GM19240 (cell line): ENCODE data around the gene ZNF488.

ENCODE experiments used
- DNase-seq: peaks from one replicate; pipeline ENCODE4 v3.0.0; 2011; ENCODE audit warnings: low spot score; ENCODE audit not compliant: insufficient read length

ZNF488 gene

DNA sequence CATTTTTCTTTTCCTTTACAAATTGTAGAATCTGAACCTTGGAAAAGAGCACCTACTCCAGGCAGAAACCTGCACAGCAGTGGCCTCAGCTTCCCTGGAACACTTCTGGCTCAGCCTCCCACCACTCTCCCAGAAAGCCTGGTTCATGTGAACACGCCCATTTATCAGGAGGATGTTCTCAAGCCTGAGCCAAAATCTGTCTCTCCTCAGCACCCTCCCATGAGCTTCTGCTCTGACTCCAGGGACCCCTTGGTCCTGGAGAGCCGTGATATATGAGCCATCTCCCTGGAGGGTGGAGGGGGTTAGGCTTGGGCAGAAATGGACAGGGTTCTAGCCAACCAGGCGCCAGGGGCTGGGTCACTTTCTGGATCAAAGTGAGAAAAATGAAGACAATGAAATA lies 51.7 kb downstream of the ZNF488 start:
- DNase-seq: no peak

DNA sequence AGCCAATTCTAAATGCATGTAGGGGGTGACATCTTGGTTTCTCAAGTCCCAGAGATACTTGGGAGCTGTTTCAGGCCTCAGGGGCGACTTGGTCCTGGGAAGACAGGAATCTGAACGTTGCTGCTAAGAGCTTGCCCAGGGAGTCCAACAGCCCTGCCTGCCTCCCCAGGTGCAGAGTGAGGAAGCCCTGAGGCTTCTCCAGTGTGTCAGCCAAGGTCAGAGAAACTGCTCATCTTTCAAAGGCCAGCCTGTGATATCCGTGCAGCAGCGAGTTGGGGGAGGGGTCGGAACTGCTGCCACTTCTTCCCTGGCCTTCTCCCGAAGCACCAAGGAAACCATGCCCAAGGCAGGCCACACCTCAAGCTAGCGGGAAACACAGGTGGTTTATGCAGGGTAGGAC lies 52.1 kb downstream of the ZNF488 start:
- no peak for DNase-seq

DNA sequence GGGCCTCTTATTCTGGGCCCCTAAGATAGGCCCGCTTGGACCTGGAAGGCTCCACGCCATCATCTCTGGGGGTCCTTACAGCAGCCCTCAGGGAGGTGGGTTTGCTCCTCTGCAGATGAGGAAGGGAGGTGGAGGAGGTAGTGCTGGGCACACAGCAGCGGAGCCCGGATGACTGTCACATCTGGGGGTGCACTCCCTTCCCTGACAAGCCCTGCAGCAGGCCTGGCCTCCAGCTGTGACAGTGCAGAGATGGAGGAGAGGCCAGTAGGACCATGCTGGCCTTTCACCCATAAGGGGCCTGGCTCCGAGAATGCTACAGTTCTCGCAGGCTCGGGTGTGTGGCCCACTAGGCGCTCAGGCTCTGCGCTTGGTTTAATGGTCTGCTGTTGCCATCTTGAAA lies 52.6 kb downstream of the ZNF488 start:
- DNase-seq: no peak

DNA sequence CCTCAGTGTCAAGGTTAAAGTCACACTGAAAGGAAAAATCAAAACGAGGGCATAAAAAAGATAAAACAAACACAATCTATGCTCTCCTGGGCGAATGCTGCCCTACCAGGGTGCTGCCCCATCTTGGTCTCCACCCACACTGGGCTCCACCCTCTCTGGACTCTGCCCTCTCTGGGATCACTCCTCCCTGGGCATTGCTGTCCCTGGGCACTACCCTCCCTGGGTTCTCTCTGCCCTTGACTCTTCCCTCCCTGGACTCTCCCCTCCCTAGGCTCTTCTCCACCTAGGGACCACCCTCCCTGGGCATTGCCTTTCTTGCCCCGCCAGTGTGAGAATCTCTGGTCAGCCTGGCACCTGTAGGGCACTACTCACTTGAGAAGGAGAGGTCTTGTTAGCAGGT lies 53.3 kb downstream of the ZNF488 start:
- no peak for DNase-seq

DNA sequence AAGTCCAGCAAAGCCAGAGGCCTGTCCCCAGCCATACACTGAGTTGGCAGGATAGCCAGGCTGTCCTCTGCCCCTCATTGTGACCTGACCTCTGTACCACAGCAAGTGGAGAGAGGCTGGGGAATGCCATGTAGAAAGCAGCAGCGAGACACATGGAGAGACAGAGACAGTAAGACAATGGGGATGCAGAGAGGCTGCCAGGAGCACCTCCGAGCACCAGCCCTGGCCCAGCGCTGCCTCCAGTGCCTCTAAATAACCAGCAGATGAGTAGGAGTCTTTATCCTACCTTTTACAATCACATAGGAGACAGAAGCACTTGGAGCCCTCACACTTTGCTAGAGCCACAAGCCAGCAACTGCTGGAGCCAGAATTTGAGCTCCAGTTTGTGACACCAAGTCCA lies 53.7 kb downstream of the ZNF488 start:
- DNase-seq: no peak

DNA sequence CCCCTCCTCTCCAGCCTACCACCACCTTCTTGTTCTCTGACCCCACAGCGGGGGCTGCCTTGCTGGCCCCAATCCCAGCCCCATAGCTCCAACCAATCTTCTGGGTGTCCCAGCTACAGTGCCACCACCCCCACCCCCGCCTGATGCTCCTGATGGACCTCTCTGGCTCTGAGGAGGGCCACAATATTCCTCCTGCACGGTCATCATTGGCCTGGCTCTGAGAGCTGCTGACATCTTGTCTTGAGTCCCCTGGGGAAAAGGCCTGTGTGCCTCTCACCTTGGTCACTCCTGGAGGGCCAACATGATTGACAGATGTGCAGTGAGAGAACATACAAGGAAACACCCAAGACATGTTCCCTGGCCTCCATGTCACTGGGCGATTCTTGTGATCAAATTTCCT lies 54.2 kb downstream of the ZNF488 start:
- no peak for DNase-seq

DNA sequence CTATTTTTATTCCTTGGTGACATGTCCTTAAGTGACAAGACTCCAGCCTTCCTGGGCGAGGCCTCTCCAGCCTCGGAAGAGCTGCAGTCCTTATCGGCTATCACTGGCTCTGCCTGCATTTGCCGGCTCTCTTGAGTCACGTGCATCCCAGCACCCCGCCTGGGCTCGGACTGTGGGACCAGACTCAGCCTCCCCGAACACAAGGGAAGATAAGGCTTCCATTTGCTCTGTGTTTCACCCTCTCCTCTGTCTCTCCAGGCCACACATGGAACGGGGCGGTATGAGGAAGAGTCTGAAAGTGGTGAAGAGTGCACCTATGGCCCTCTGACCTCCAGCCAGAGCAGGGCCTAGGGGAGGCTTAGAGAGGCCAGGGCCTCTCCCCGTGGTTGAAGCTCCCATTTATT lies 57.2 kb downstream of the ZNF488 start:
- DNase-seq: no peak

DNA sequence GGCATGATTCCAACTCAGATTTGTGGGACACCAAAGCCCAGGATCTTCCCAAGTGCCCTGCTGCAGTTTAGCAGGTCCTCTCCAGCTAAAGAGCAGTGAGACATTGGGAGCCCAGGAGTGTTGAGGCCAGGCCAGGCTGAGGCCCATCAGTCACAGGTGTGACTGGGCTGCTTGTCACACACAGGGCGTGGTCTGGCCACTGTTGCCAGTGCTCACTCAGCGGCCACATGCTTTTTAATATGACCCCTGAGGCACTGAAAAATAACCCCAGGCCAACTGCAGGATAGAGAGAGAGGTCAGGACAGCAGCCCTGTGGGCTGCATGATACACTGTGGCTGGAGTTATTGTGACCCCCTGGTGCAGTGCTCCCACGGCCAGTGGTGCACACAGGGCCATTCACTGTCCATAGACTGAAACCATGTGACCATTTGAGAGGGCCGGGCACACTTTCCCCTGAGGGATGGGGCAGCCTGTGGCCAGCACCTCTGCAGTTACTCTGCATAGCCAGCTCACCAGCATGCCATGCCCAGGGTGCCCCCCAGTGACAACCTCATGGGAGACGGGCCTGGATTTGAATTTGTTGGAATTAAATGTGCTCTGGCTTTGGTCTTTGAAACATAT lies 57.7 kb downstream of the ZNF488 start:
- no peak for DNase-seq

DNA sequence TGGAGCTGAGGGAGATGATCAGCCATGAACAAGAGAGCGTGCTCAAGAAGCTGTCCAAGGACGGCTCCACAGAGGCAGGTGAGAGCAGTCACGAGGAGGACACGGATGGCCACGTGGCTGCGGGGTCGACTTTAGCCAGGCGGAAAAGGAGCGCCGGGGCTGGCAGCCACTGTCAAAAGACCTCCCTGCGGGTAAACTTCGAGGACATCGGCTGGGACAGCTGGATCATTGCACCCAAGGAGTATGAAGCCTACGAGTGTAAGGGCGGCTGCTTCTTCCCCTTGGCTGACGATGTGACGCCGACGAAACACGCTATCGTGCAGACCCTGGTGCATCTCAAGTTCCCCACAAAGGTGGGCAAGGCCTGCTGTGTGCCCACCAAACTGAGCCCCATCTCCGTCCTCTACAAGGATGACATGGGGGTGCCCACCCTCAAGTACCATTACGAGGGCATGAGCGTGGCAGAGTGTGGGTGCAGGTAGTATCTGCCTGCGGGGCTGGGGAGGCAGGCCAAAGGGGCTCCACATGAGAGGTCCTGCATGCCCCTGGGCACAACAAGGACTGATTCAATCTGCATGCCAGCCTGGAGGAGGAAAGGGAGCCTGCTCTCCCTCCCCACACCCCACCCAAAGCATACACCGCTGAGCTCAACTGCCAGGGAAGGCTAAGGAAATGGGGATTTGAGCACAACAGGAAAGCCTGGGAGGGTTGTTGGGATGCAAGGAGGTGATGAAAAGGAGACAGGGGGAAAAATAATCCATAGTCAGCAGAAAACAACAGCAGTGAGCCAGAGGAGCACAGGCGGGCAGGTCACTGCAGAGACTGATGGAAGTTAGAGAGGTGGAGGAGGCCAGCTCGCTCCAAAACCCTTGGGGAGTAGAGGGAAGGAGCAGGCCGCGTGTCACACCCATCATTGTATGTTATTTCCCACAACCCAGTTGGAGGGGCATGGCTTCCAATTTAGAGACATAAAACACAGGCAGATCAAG lies 58.5 kb downstream of the ZNF488 start:
- DNase-seq: no peak

DNA sequence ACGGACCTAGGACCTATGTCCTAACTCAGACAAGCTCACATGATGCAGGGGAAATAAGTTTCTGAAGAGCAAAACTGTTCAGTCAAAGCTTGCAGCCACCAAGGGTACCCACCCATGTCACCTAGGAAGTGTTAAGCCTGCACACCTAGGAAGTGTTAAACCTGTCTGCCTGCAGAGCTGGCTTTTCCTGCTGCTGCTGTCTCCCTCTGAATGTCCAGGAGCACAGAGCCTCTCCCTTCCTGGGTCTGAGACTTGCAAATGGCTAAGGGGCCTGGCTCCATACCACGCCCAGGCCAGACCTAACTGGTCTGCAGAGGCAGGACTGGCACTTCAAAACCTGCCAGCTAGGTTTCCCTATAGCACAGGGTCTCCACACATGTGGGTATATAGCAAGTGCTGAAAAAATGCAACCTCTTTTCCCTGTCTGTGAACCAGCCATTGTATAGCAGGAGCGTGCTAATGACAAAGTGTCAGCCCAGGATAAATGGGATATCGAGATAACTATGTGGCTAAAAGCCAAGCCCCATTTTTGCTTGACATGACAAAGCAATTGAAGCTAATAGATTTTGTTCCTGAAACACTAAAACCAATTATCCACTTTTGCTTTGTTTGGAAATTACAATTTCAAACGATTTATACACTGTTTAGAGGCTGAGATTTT lies 60.3 kb downstream of the ZNF488 start:
- DNase-seq: no peak

DNA sequence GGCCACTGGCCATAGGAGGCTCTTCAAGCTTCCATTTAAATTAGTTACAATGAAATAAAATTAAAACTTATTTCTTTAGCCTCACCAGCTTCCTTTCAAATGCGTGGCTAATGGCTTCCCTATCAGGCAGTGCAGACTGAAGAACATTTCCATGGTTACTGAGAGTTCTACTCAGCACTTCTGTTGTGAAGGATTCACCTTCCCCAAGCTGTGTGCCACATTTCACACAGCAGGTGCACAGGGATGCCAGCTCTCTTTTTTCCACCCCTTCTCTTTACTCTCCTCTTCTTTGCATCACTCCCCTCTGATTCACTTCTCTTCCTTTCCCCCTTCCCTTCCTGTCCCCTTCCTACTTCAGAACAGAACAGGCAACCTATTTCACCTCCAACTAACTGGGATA lies 61.0 kb downstream of the ZNF488 start:
- DNase-seq: no peak

DNA sequence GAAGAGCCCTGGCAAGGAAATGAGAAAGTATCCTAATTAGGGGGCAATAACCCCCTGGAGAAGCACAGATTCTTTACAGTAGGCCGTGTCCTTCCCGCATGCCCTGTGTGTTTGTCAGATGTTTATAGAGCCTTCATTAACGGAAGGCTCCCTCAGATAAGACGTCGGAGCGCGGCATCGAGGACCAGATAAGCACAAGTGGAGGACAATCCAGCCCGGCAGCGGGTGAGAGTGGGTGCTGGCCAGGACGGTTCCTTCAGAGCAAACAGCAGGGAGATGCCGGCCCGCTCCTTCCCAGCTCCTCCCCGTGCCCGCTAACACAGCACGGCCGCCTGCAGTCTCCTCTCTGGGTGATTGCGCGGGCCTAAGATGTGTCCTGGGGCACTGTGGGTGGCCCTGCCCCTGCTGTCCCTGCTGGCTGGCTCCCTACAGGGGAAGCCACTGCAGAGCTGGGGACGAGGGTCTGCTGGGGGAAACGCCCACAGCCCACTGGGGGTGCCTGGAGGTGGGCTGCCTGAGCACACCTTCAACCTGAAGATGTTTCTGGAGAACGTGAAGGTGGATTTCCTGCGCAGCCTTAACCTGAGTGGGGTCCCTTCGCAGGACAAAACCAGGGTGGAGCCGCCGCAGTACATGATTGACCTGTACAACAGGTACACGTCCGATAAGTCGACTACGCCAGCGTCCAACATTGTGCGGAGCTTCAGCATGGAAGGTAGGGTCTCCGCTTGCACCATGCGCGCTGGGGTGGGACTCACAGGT lies 61.6 kb downstream of the ZNF488 start, which contains the start of gene GDF2:
TSS of gene GDF2 (plus strand) at position 155 of the 762 bp plus-strand sequence. CDS start at position 370, 215 bp downstream.
- DNase-seq: no peak

DNA sequence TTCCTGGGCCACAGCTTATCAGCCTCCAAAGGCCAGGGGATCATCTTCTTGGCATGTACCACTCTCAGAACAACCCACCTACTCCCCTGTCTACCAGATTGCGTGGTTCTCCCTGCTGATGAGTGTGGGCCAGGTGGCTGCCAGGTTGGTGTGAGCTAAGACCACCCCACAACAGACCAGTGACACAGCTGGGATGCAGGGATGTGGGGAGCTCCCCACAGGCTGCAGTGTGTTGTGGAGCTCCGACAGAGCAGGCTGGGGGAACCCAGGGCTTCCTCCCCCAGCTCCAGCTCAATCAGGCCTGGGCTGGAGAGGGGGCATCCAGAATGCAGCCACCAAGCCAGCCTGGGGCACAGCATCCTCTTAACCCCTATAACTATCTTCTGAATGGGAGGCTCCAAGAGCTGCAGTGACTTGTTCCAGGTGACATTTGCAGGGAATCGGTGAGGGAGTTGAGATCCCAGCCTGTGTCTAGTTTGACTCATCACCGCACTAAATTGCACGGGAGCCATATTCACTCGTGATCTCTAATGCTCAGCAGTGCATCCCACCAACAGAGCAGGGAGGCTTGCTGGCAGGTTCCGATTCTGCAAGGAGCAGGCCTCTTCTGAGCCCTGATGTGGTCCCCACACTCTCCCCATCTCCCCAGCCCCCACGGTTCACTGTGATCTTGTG lies 62.4 kb downstream of the ZNF488 start:
- no peak for DNase-seq

DNA sequence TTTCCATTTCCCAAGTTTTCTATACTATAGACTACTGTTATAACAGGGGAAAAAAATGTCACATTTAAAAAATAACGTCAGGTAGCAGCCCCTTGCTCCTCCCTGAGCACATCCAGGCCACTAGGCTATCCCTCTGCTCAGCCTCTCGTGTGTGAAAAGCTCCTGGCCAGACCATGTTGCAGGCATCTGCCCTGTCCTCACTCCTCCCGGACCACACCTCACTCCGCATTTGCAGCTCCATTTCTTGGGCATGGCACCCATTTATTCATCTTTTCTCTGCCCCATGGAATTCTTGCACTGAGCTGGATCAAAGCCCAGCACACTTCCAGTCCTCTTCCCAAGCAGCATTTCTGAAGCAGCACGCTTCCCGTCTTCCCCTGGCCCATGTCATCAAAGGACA lies 63.3 kb downstream of the ZNF488 start:
- DNase-seq: no peak

DNA sequence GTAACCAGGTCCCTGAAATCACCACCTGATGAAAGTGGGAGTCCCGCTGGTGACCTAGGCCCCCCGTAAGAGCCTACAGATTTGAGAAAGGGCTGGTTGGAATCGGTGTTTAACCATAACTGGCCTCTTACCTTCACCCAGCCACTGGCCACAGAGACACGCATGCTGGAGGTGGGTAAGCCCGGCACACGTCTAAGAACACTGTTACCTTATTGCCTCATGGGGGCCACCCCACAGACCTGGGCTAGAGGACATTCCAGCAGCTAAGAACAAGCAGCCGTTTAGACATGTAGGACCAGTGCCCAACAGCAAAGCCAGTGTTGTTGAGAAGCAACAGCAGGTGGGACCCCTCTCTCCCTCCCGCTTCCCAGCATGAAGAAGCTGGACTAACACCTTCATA lies 64.3 kb downstream of the ZNF488 start:
- no peak for DNase-seq

DNA sequence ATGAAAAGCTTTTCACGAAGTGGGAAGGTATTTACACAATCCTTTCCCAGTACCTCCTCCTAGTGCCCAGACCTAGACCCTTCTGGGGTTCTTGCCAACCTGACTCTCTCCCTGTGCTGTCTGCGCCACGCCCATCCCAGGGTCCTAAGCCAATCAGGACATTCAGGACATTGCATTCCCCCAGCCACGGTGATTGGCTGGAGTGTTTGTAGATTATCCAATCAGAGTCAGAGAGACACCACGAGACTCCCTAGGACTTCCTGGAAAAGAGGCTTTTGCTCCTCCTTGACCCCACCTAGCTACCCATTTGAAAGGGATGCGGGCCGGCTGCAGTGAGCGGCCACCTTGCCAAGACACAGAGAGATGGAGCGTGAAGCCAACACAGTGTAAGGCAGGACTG lies 65.4 kb downstream of the ZNF488 start:
- no peak for DNase-seq

DNA sequence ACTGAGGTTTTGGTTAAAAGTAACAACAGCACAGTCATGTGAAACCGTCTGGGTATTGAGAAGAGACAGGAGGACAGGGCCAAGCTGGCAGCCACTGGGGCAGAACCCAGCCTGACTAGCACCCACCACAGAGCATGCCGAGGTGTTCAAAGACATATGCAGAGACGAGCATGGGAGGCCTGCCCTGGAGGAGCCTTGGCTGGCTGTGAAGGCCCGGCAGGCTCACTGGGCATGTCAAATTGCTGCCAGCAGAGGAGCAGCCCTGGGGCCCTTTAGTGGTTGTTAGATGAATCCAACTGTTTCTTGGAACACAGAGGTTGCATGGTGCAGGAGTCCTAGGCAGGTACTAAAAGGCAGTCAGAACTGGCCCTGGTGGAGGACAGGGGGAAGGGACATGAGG lies 66.8 kb downstream of the ZNF488 start:
- DNase-seq: no peak

DNA sequence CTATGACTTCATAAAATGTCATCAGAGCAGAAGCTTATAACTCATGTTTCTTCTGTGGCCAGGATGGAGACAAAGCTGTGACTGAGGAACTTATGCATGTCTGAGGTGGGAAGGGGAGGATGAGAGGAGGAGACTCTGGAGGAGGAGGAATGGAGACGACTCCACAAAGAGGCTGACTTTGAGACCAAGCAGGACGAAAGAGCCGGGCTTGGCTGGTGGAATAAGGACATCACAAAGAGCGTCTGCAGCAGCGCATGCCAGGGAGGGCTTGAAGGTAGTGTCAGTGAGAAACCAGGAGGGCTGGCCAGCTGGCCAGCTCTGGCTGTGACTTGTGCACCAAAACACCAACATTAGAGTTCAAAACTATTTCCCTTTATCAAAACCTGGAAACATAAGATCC lies 68.0 kb downstream of the ZNF488 start:
- DNase-seq: no peak
